Activated CD8-positive, alpha-beta memory T cell treated with anti-CD3 and anti-CD28 coated beads, Interleukin-2, amount 10 ng/mL, durations not matched to agents 7 days and 5 days (primary cell): Measurements from ENCODE around the gene NDUFB10. TPM values are rescaled to one million over a fixed set of nuclear protein-coding genes. Genes with fewer than 3 reads are reported as not detected.

Source experiments
- ATAC-seq: fragments of 150-1000 bp; cut with Tn5 transposase; one replicate; pipeline ENCODE4 v1.10.0; 2021; ENCODE audit warnings: moderate library complexity
- CTCF ChIA-PET: fragments of 350-600 bp; sonication (Branson Sonifier 250); formaldehyde crosslinking; loops from one replicate; lab custom pipeline; 2021; ENCODE audit warnings: antibody characterized with exemption; lab: Charles Lee
- DNase-seq: peaks from one replicate; pipeline ENCODE4 v3.0.0-alpha.2; 2020
- H3K27ac Mint-ChIP-seq: one replicate; pipeline ENCODE4 v1.8.0; 2021; ENCODE audit warnings: mild to moderate bottlenecking, mixed read lengths
- H3K27me3 Mint-ChIP-seq: one replicate; pipeline ENCODE4 v1.8.0; 2021; ENCODE audit warnings: mixed read lengths
- H3K36me3 Mint-ChIP-seq: one replicate; pipeline ENCODE4 v1.8.0; 2021; ENCODE audit warnings: mild to moderate bottlenecking, mixed read lengths
- H3K4me1 Mint-ChIP-seq: one replicate; pipeline ENCODE4 v1.8.0; 2021; ENCODE audit warnings: mixed read lengths
- H3K4me3 Mint-ChIP-seq: one replicate; pipeline ENCODE4 v1.8.0; 2021; ENCODE audit warnings: mild to moderate bottlenecking, moderate library complexity, mixed read lengths
- H3K9me3 Mint-ChIP-seq: one replicate; pipeline ENCODE4 v1.8.0; 2022; ENCODE audit warnings: low read depth, mixed read lengths
- total RNA-seq, 2 experiments: library from RNA; stranded (reverse); gene quantifications; one replicate each; pipeline ENCODE4 v1.2.3, GENCODE V29; 2021

The NDUFB10 gene
- total RNA-seq, 2 experiments from 2014 or later = 148 to 158 TPM

GRCh38 chr16:1972490-1972877 is 13.1 kb downstream of the NDUFB10 start:
- Mint-ChIP-seq H3K36me3 (peaks cover 3% of the 10 kb centered on the region), H3K9me3 (no peaks in the 10 kb centered on the region), H3K27me3 (no peaks in the 10 kb centered on the region), H3K4me3 (peak overlapping the region; percentile 92), H3K27ac (peak overlapping the region; percentile 98), H3K4me1 (peaks cover 25% of the 10 kb centered on the region)
- ATAC-seq (peak; percentile 6), DNase-seq (no peak)
- CTCF ChIA-PET = interaction anchor here (0.9 to 2.0 kb wide), 5 partner anchors 11 to 50 kb away, joined by 3 to 13 read pairs (median 3); partner anchors contain the start of genes GFER and MSRB1

- peaks cover 5% of the 10 kb centered on the region for H3K36me3 Mint-ChIP-seq
- DNase-seq = no peak
- ATAC-seq = no peak
- no peaks in the 10 kb centered on the region for H3K9me3 Mint-ChIP-seq
- CTCF ChIA-PET = interaction anchor here (1.1 kb wide), 1 partner anchor 49 kb away, joined by 3 read pairs; no protein-coding TSS in a partner anchor
- no peak overlapping the region for H3K27ac Mint-ChIP-seq
- peaks cover 25% of the 10 kb centered on the region for H3K4me1 Mint-ChIP-seq
- H3K27me3 Mint-ChIP-seq = no peaks in the 10 kb centered on the region
- no peak overlapping the region for H3K4me3 Mint-ChIP-seq
Measured at GRCh38 chr16:1973461-1974156, 14.3 kb downstream of the NDUFB10 start.

GRCh38 chr16:1974157-1975070 is 15.1 kb downstream of the NDUFB10 start:
- Mint-ChIP-seq H3K27me3 (peaks cover under 1% of the 10 kb centered on the region), H3K27ac (no peak overlapping the region), H3K4me3 (no peak overlapping the region), H3K36me3 (peaks cover 5% of the 10 kb centered on the region), H3K9me3 (no peaks in the 10 kb centered on the region), H3K4me1 (peaks cover 25% of the 10 kb centered on the region)
- CTCF ChIA-PET = no interaction called here
- no peak for ATAC-seq
- no peak for DNase-seq

- H3K36me3 Mint-ChIP-seq = peaks cover 5% of the 10 kb centered on the region
- ATAC-seq = no peak
- no peaks in the 10 kb centered on the region for H3K9me3 Mint-ChIP-seq
- no peak for DNase-seq
- H3K27ac Mint-ChIP-seq = no peak overlapping the region
- no peak overlapping the region for H3K4me3 Mint-ChIP-seq
- H3K27me3 Mint-ChIP-seq = peaks cover 12% of the 10 kb centered on the region
- CTCF ChIA-PET = interaction anchor here (0.5 kb wide), 1 partner anchor 175 kb away, joined by 3 read pairs; no protein-coding TSS in a partner anchor
- H3K4me1 Mint-ChIP-seq = peaks cover 21% of the 10 kb centered on the region
Measured at GRCh38 chr16:1975432-1976215, 16.3 kb downstream of the NDUFB10 start.

GRCh38 chr16:1976216-1976520 is 16.8 kb downstream of the NDUFB10 start:
- Mint-ChIP-seq H3K9me3 (no peaks in the 10 kb centered on the region), H3K4me1 (peaks cover 16% of the 10 kb centered on the region), H3K27ac (no peak overlapping the region), H3K27me3 (peaks cover 18% of the 10 kb centered on the region), H3K36me3 (peaks cover 5% of the 10 kb centered on the region), H3K4me3 (no peak overlapping the region)
- CTCF ChIA-PET = interaction anchor here (0.5 kb wide), 1 partner anchor 174 kb away, joined by 3 read pairs; no protein-coding TSS in a partner anchor
- ATAC-seq (no peak), DNase-seq (no peak)

GRCh38 chr16:1976951-1977874 is 17.9 kb downstream of the NDUFB10 start:
- DNase-seq (no peak), ATAC-seq (no peak)
- Mint-ChIP-seq H3K27ac (no peak overlapping the region), H3K9me3 (no peaks in the 10 kb centered on the region), H3K36me3 (peaks cover 5% of the 10 kb centered on the region), H3K27me3 (peaks cover 28% of the 10 kb centered on the region), H3K4me1 (peaks cover 10% of the 10 kb centered on the region), H3K4me3 (no peak overlapping the region)
- CTCF ChIA-PET = no interaction called here

GRCh38 chr16:1977875-1978268 is 18.5 kb downstream of the NDUFB10 start:
- Mint-ChIP-seq H3K4me1 (peaks cover 6% of the 10 kb centered on the region), H3K36me3 (peaks cover 5% of the 10 kb centered on the region), H3K27me3 (peaks cover 35% of the 10 kb centered on the region), H3K27ac (no peak overlapping the region), H3K9me3 (no peaks in the 10 kb centered on the region), H3K4me3 (no peak overlapping the region)
- ATAC-seq (no peak), DNase-seq (no peak)
- CTCF ChIA-PET = no interaction called here

- no peak overlapping the region for H3K27ac Mint-ChIP-seq
- no peak for ATAC-seq
- peaks cover 39% of the 10 kb centered on the region for H3K27me3 Mint-ChIP-seq
- DNase-seq = no peak
- peaks cover 5% of the 10 kb centered on the region for H3K36me3 Mint-ChIP-seq
- CTCF ChIA-PET = no interaction called here
- no peaks in the 10 kb centered on the region for H3K4me1 Mint-ChIP-seq
- H3K4me3 Mint-ChIP-seq = no peak overlapping the region
- H3K9me3 Mint-ChIP-seq = no peaks in the 10 kb centered on the region
Measured at GRCh38 chr16:1978476-1979120, 19.3 kb downstream of the NDUFB10 start.

- peaks cover 39% of the 10 kb centered on the region for H3K27me3 Mint-ChIP-seq
- no peak overlapping the region for H3K4me3 Mint-ChIP-seq
- no peaks in the 10 kb centered on the region for H3K9me3 Mint-ChIP-seq
- H3K27ac Mint-ChIP-seq = no peak overlapping the region
- DNase-seq (no peak), ATAC-seq (no peak)
- peaks cover 5% of the 10 kb centered on the region for H3K36me3 Mint-ChIP-seq
- CTCF ChIA-PET = no interaction called here
- no peaks in the 10 kb centered on the region for H3K4me1 Mint-ChIP-seq
Measured at GRCh38 chr16:1979271-1980029, 20.1 kb downstream of the NDUFB10 start.

- Mint-ChIP-seq H3K36me3 (peaks cover 7% of the 10 kb centered on the region), H3K4me1 (peaks cover 7% of the 10 kb centered on the region), H3K4me3 (no peak overlapping the region), H3K27ac (no peak overlapping the region), H3K9me3 (no peaks in the 10 kb centered on the region), H3K27me3 (peaks cover 39% of the 10 kb centered on the region)
- DNase-seq (no peak), ATAC-seq (no peak)
- CTCF ChIA-PET = no interaction called here
Measured at GRCh38 chr16:1980030-1980769, 20.9 kb downstream of the NDUFB10 start.

GRCh38 chr16:1980770-1981087 is 21.4 kb downstream of the NDUFB10 start:
- Mint-ChIP-seq H3K27me3 (peaks cover 39% of the 10 kb centered on the region), H3K9me3 (no peaks in the 10 kb centered on the region), H3K4me1 (peaks cover 12% of the 10 kb centered on the region), H3K27ac (no peak overlapping the region), H3K36me3 (peaks cover 7% of the 10 kb centered on the region), H3K4me3 (no peak overlapping the region)
- DNase-seq = no peak
- ATAC-seq = no peak
- CTCF ChIA-PET = interaction anchor here (1.7 kb wide), 1 partner anchor 160 kb away, joined by 6 read pairs; no protein-coding TSS in a partner anchor
